ENCODE results near the gene FEM1C.
"Not testable (repeated sequence)": the region's sequence is repeated elsewhere in the genome, so short reads cannot be mapped to it uniquely, and the experiment has no call there.

FEM1C gene

DNA sequence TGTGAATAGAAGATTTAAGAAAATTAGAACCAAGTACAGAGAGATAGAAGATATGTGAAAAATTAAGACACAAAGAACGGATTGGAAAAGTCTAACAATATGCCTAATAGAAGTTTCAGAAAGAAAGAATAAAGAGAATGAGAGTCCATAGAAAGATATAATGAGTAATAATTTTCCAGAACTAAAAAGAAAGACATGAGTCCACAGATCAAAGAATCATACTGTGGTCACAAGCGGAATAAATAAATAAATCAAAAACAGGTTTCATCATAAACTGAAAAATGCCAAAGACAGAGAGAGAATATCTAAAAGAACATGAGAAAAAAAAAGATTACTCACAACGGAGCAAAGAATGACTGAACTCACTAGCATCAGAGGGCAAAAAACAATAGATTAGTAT is 32.9 kb downstream of the FEM1C start:
- no peak for ATAC-seq

- no peak for ATAC-seq
These were observed 34.4 kb downstream of the FEM1C start for GRCh38 chr5:115510145-115510645.

DNA sequence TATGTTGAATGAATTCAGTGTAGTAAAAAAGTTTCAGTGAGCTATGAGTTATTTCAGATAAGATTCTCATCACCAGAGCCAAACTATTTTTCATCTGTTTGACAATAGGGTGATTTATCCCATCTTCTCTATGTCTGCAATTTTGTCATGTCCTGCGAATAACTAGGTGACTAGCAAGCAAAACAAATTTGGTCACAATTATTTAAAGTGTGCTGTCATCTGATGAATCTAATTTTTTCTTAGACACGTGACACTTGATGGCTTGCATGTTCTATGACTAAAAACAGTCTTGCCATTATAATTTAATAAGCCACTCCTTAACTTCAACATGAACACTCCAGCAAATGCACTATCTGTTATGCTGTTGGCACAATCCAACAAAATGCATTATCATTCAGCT is 35.0 kb downstream of the FEM1C start:
- ATAC-seq = no peak

DNA sequence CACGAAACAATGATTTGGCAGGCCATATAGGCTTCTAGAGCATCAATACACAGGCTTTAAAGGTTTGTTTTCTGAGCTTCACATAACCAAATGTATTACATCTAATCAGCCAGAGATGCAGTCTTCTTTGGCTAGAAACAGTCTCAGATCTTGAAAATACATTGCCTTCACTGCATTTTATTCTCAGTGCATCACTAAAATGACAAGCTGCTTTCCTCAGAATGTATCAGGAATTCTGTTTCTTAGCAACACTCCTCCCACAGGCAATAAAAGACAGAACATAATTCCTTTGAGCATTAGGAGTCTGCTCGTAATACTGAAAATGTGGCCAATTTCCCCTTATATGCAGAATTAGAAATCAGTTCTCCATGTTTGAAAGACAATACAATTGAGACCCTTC is 36.9 kb downstream of the FEM1C start:
- ATAC-seq = no peak

DNA sequence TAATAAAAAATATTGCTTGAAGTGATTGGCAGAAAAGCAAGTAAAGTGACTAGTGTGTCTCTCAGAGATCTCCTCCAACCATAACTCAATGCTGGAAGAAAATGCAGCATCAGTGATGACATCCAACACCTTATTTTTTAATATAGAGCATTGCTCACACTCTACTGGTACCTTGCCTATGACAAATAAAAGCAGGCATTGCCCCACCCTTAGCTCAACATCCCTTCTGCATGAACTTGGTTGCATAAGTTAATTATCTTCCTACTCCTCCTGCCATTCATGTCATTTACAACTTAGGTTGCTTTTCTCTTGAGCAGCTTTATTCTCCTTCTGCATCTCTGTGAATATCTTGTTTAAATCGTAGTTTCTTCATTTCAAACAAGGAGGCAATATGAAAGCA is 41.2 kb downstream of the FEM1C start:
- ATAC-seq = no peak

DNA sequence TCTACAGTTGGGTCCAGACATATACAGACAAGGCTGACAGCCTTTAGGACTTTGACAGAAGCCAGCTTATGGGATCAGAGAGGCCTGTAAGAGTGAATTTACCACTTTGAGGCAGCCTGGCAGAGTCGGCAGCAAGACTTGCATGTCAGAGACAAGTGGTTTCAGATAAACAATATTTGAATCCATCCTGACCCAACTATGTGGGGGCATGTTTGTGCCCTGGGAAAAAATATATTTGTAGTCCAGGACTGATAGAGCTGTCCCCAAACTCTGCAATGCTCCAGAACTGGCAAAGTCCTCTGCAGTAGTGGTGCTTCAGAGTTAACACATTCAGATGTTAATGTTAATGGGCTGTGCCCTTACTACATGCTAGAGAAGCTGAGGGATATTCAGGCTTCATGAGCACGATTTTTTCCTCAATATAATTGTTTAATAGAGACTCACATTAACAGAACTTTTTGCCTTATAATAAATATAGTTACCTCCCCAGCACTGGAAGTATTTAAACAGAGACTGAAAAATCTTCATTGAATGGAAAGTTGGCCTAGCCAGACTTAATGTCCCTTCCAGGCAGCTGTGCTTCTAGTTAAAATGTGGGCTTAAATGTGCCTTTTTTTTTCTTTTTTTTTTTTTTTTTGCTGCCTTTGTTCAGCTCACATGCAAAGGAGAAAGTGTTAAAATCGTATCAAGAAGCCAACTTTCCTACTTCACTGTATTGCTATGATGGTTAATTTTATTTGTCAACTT is 42.9 kb downstream of the FEM1C start:
- ATAC-seq = no peak

DNA sequence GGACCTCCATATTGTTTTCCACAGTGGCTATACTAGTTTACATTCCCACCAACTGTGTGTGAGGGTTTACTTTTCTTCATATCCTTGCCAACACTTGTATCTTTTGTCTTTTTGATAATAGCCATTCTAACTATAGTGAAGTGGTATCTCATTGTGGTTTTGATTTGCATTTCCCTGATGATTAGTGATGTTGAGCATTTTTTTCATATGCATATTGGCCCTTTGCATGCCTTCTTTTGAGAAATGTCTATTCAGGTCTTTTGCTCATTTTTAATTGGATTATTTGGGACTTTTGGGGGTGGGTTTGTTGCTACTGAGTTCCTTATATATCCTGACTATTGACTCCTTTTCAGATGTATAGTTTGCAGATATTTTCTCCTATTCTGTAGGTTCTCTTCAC is 44.4 kb downstream of the FEM1C start:
- ATAC-seq = no peak

DNA sequence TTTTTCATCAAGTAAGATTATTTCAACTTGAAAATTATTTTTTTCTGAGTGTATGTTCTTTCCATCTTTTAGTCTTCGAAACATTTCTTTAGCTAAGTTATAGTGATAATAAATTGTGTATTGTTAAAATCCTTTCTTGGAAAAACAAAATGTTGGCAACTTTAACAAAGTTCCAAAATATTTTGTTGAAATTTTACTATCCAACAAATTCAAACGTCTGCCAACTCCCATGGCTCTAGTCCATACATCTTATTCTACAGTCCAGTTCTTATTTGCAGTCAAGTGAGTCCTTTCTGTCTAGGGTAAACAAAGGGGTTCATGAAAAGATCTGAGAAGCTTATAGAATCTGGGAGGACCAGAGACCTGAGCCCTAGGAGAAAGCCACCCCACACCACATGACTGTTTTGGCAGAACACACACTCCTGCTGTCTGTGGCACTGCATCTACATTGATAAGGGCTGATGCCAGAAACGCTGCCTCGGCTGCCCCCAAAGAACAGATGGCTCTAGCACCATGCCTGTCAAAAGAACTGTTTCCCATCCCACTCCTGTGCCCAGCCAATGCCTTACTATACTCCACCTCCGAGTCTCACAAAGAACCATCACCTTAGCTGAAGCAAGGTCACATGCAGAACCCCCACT is 47.5 kb downstream of the FEM1C start:
- ATAC-seq = no peak

GRCh38 chr5:115494570-115495289 is 49.8 kb downstream of the FEM1C start:
- ATAC-seq = no peak

DNA sequence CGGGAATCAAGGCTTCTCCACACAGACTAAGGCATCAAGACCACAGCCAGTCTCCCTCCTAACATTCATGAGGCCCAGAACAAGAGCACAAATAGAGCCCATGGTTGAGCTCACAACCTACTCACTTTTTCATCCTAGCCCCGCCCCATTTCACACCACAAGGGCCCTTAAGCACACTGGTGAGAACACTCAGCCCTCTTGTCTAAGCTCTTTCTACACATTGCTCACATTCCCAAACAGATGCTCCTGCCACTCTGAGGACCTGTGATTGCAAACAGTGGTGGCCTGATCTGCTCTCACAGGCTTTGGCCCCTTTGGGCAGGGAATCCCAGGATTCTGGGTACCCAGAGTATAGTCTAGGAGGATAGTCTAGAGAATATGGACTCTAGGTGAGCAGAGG is 54.0 kb downstream of the FEM1C start:
- ATAC-seq = no peak

DNA sequence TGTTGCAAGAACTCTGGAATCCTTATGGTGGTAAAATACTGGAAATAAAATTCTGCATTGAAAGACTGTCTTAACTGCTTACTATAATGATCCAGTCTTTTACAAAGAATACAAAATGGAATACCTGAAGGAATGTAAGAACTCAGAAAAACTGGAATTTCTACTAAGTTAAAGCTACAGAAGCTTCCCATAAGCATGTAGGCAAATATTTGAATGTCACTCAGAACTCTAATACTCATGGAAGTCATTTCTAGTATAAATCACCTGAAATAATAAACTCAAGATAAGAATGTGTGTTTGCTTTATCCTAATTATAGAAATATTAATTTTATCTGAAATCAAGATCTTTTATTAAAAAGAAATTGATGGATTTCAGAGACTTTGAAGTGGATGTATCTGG is 54.8 kb downstream of the FEM1C start:
- no peak for ATAC-seq

DNA sequence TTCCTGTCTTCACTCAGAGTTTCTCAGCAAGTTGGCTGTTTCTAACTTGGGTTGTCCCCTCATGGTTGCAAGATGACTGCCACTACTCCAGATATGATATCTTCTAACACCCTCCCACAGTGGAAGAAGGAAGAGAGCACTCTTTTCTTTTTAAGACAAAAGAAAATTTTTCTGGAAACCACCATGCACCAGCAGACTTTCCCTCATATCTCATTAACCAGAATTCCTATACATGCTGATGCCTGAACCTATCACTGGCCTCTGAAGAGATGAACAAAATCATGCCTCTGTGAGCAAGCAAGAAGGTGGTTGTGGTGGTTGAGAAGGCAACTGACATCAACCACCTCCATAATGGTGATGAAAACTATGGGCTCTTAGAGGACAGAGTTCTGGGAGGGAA is 56.8 kb downstream of the FEM1C start:
- ATAC-seq = peak; percentile 48 to 69

GRCh38 chr5:115487168-115487567 is 57.4 kb downstream of the FEM1C start:
- no peak for ATAC-seq

DNA sequence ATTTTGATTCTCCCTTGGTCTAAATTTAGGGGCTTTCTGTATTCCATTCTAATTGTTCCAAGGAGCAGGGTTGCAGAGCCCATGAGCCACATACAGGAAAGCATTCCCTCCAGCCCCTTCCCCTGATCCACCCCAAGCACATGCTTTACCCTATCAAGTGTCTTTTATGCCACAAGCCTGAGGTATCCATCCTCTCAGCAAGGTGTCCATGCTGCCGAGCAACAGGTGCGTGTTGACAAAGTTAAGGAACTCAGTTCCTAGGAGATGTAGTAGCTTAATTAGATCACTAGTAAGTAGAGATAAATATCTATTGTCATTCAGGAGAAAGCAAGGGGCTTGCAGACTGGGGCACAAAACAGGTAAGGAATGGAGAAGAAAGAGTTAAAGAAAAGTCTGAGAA is 57.8 kb downstream of the FEM1C start:
- ATAC-seq = no peak

DNA sequence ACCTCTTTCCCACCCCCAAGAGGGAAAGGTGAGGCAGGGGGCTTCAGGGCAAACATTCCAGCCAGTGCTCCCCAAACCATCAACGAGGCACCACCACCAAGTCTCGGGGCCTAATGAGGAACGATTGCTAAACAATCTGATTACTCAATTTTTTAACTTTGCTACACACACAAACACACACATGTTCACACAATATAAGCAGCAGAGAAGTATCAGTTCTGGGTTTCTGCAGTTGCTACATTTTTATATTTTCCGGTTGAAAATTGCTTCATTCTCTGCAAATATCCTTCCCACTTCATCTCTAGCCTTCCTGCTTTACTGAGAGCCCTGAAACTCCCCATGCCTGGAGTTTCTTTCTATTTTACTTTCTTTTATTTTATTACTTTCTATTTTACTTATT is 60.2 kb downstream of the FEM1C start:
- no peak for ATAC-seq

- no peak for ATAC-seq
These were observed 63.7 kb downstream of the FEM1C start for GRCh38 chr5:115480900-115481299.

- ATAC-seq = no peak
These were observed 64.3 kb downstream of the FEM1C start for GRCh38 chr5:115480271-115480670.

DNA sequence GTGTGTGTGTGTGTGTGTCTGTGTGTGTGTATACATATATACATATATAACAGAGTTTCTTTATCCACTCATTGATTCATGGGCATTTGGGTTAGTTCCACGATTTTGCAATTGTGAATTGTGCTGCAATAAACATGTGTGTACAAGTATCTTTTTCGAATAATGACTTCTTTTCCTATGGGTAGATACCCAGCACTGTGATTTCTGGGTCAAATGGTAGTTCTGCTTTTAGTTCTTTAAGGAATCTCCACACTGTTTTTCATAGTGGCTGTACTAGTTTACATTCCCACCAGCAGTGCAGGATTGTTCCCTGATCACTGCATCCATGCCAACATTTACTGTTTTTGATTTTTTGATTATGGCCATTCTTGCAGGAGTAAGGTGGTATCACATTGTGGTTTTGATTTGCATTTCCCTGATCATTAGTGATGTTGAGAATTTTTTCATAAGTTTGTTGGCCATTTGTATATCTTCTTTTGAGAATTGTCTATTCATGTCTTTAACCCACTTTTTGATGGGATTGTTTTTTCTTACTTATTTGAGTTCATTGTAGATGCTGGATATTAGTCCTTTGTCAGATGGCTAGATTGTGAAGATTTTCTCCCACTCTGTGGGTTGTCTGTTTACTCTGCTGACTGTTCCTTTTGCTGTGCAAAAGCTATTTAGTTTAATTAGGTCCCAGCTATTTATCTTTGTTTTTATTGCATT is 65.3 kb downstream of the FEM1C start:
- not testable (repeated sequence) for ATAC-seq

DNA sequence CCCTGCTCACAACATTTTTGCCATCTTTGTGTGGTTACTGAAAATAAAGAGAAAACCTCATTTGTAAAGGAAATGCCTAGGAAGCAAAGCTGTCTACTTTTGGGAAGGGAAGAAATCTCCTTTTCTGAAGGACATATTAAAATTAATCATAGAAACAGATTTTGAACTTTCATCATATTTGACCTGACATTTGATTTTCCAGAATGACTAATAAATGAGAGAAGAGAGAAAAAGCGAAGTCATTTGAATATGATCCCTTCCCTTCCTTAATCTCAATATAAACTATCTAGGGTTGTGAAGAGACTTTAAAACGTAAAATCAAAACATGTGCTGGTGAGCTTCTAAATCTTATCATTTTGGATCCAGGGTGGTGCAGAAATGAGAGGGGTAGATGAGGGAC is 66.3 kb downstream of the FEM1C start:
- ATAC-seq = no peak

GRCh38 chr5:115477581-115477980 is 67.0 kb downstream of the FEM1C start:
- ATAC-seq = no peak

GRCh38 chr5:115475788-115476187 is 68.8 kb downstream of the FEM1C start:
- ATAC-seq = no peak

DNA sequence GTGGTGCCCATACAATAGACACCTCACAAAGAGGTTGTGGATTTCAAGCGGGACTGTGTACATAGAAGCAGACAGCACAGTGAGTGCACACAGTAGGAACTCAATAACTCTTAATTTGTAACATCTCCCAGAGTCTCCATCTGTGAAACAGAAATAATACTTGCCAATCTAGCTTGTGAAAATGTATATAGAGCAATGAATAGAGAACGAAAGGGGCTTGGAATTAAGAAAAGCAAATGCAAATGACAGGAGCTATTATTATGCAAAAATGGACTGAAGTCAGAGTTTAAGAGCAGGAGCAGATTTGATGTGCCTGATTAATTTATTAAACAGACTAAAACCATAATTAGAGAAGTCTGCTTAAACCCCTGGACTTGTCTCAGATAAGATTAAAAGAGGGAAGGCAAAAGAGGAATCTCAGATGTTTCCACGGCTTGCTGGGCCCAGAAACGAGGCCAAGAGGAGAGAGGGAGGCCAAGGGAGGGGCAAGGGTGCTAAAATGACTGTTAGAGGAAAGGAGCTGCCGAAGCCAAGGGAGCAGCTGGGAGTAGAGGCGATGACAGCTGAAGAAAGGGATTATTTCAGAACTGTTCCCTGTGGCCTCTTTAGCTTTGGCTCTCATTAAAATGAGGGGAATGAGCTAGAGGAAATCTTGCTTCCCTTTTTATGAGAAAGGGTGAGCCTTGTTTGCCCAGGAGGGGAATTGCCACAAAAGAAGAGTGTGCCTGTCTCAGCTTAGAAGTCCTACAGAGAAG is 72.1 kb downstream of the FEM1C start:
- ATAC-seq = no peak
